GM12891 (cell line): ENCODE measurements around the gene TCF7L2.

Experiments
- DNase-seq: peaks from one replicate; pipeline ENCODE4 v3.0.0; 2011; ENCODE audit warnings: low spot score; ENCODE audit not compliant: insufficient read length
- FAIRE-seq: peaks from 2 replicates; lab custom pipeline; 2011; peaks lifted over from hg19 to GRCh38; lab: Jason Lieb, UNC
- PAX5 ChIP-seq: IDR thresholded peaks from 2 replicates; pipeline ENCODE4 v1.6.1; 2011; ENCODE audit warnings: low read length, moderate library complexity, mild to moderate bottlenecking; ENCODE audit not compliant: insufficient read depth, severe bottlenecking
- POLR2A ChIP-seq: IDR thresholded peaks from 2 replicates; pipeline ENCODE4 v1.6.1; 2011; ENCODE audit warnings: low read depth, low read length, control low read depth
- POLR2AphosphoS5 ChIP-seq: IDR thresholded peaks from 2 replicates; pipeline ENCODE4 v1.6.1; 2011; ENCODE audit warnings: low read depth, low read length, control low read depth
- POU2F2 ChIP-seq: IDR thresholded peaks from 2 replicates; pipeline ENCODE4 v1.6.1; 2011; ENCODE audit warnings: low read depth, mild to moderate bottlenecking, control low read depth, low read length, moderate library complexity
- SPI1 ChIP-seq: IDR thresholded peaks from 2 replicates; pipeline ENCODE4 v1.6.1; 2011; ENCODE audit warnings: low read depth, low read length, control low read depth
- TAF1 ChIP-seq: IDR thresholded peaks from 2 replicates; pipeline ENCODE4 v1.6.1; 2011; ENCODE audit warnings: low read depth, low read length, control low read depth

The TCF7L2 gene

GRCh38 chr10:112973805-112974204 is 23.8 kb downstream of the TCF7L2 start:
- no peak for TF ChIP-seq POLR2AphosphoS5
- no peak for TF ChIP-seq PAX5
- TF ChIP-seq TAF1: no peak
- no peak for TF ChIP-seq POU2F2
- no peak for TF ChIP-seq SPI1
- TF ChIP-seq POLR2A: no peak
- FAIRE-seq (no peak), DNase-seq (no peak)

GRCh38 chr10:112977426-112977898 is 27.4 kb downstream of the TCF7L2 start:
- no peak for TF ChIP-seq POU2F2
- TF ChIP-seq PAX5: no peak
- no peak for TF ChIP-seq SPI1
- no peak for TF ChIP-seq POLR2A
- no peak for TF ChIP-seq TAF1
- TF ChIP-seq POLR2AphosphoS5: no peak
- no peak for DNase-seq
- no peak for FAIRE-seq

- FAIRE-seq (no peak), DNase-seq (no peak)
- TF ChIP-seq POLR2A (no peak), POLR2AphosphoS5 (no peak), TAF1 (no peak), POU2F2 (no peak), PAX5 (no peak), SPI1 (no peak)
These were observed 29.9 kb downstream of the TCF7L2 start for GRCh38 chr10:112979927-112980326.

GRCh38 chr10:112980937-112981336 is 30.9 kb downstream of the TCF7L2 start:
- TF ChIP-seq SPI1: no peak
- TF ChIP-seq POLR2AphosphoS5: no peak
- TF ChIP-seq POU2F2: no peak
- TF ChIP-seq PAX5: no peak
- TF ChIP-seq TAF1: no peak
- no peak for TF ChIP-seq POLR2A
- DNase-seq (no peak), FAIRE-seq (no peak)

GRCh38 chr10:112981553-112981952 is 31.5 kb downstream of the TCF7L2 start:
- FAIRE-seq (no peak), DNase-seq (peak; percentile 30)

GRCh38 chr10:112983444-112984056 is 33.5 kb downstream of the TCF7L2 start:
- no peak for TF ChIP-seq PAX5
- TF ChIP-seq POLR2A: no peak
- TF ChIP-seq POLR2AphosphoS5: no peak
- TF ChIP-seq TAF1: no peak
- no peak for TF ChIP-seq SPI1
- no peak for TF ChIP-seq POU2F2
- FAIRE-seq (no peak), DNase-seq (no peak)

More at GRCh38 chr10:112981553-112981952, 31.5 kb downstream of the TCF7L2 start:
- peak; percentile 99 for TF ChIP-seq POU2F2
- TF ChIP-seq POLR2AphosphoS5: no peak; the same call in 1 of the 2 replicates

- FAIRE-seq: no peak
- TF ChIP-seq POLR2A (no peak), PAX5 (no peak), POU2F2 (no peak), TAF1 (no peak), SPI1 (no peak), POLR2AphosphoS5 (no peak)
- DNase-seq: no peak
These were observed 34.7 kb downstream of the TCF7L2 start for GRCh38 chr10:112984756-112985155.

- DNase-seq (no peak), FAIRE-seq (no peak)
- TF ChIP-seq SPI1: peak; percentile 93
- TF ChIP-seq PAX5: no peak
These were observed 35.9 kb downstream of the TCF7L2 start for GRCh38 chr10:112985690-112986543.

- FAIRE-seq (no peak), DNase-seq (no peak)
- 0 out of 2 replicates have a peak, but pooled peaks have one; percentile 12 for TF ChIP-seq SPI1
- no peak for TF ChIP-seq POLR2A
These were observed 36.6 kb downstream of the TCF7L2 start for GRCh38 chr10:112986544-112987190.
